GM23338 (cell line): ENCODE results near the gene HS6ST2. TPM values are rescaled to one million over a fixed set of nuclear protein-coding genes. Genes with fewer than 3 reads are reported as not detected.

ENCODE experiments used
- ATAC-seq: fragments of 200-7000 bp; cut with Tn5 transposase; 3 replicates; pipeline ENCODE4 v1.9.1; 2020
- DNase-seq: peaks from one replicate; pipeline ENCODE4 v3.0.0-alpha.2; 2015; ENCODE audit warnings: low spot score
- H2AFZ ChIP-seq: fragments of 200-600 bp; sonication (generic); 2 replicates; pipeline ENCODE4 v1.8.0; 2016; ENCODE audit warnings: antibody characterized with exemption, mild to moderate bottlenecking, moderate library complexity
- H3F3A ChIP-seq: fragments of 200-600 bp; sonication (generic); replicated peaks from 2 replicates; pipeline ENCODE4 v1.8.0; 2017; ENCODE audit warnings: antibody characterized with exemption, mixed run types, low read depth
- H3K27ac ChIP-seq: fragments of 200-600 bp; sonication (generic); 2 replicates; pipeline ENCODE4 v1.6.1; 2016; ENCODE audit warnings: low read depth
- H3K27me3 ChIP-seq: fragments of 200-600 bp; sonication (generic); 2 replicates; pipeline ENCODE4 v1.8.0; 2016; ENCODE audit warnings: mild to moderate bottlenecking, mixed run types, moderate library complexity; ENCODE audit not compliant: insufficient read depth
- H3K36me3 ChIP-seq: fragments of 200-600 bp; sonication (generic); 2 replicates; pipeline ENCODE4 v1.8.0; 2016; ENCODE audit warnings: mild to moderate bottlenecking; ENCODE audit not compliant: insufficient read depth
- H3K4me1 ChIP-seq: fragments of 200-600 bp; sonication (generic); 2 replicates; pipeline ENCODE4 v1.8.0; 2016; ENCODE audit warnings: mild to moderate bottlenecking, moderate library complexity; ENCODE audit not compliant: insufficient read depth
- H3K4me2 ChIP-seq: fragments of 200-600 bp; sonication (generic); 2 replicates; pipeline ENCODE4 v1.7.1; 2017; ENCODE audit warnings: mixed run types
- H3K4me3 ChIP-seq: fragments of 200-600 bp; sonication (generic); 2 replicates; pipeline ENCODE4 v1.6.1; 2016; ENCODE audit warnings: mixed run types
- H3K79me2 ChIP-seq: fragments of 200-600 bp; sonication (generic); replicated peaks from 2 replicates; pipeline ENCODE4 v1.8.0; 2017; ENCODE audit warnings: mild to moderate bottlenecking; ENCODE audit not compliant: insufficient read depth
- H3K9me2 ChIP-seq: fragments of 200-600 bp; sonication (generic); 2 replicates; pipeline ENCODE4 v1.8.0; 2017; ENCODE audit not compliant: insufficient read depth
- H4K20me1 ChIP-seq: fragments of 200-600 bp; sonication (generic); replicated peaks from 2 replicates; pipeline ENCODE4 v1.8.0; 2017; ENCODE audit warnings: mild to moderate bottlenecking; ENCODE audit not compliant: insufficient read depth
- H3K27ac Mint-ChIP-seq: 2 replicates; pipeline ENCODE4 v1.8.0; 2020; ENCODE audit warnings: inconsistent platforms, mild to moderate bottlenecking, moderate library complexity, mixed read lengths
- H3K27me3 Mint-ChIP-seq: 3 replicates; pipeline ENCODE4 v1.8.0; 2022; ENCODE audit warnings: low read depth, mild to moderate bottlenecking, moderate library complexity, mixed read lengths, inconsistent platforms; ENCODE audit not compliant: insufficient read depth, poor library complexity
- H3K36me3 Mint-ChIP-seq: 3 replicates; pipeline ENCODE4 v1.8.0; 2021; ENCODE audit warnings: low read depth, mild to moderate bottlenecking, inconsistent platforms, moderate library complexity, mixed read lengths
- H3K4me1 Mint-ChIP-seq: 3 replicates; pipeline ENCODE4 v1.8.0; 2020; ENCODE audit warnings: mild to moderate bottlenecking, inconsistent platforms, mixed read lengths
- H3K4me3 Mint-ChIP-seq: 3 replicates; pipeline ENCODE4 v1.8.0; 2021; ENCODE audit warnings: moderate library complexity, mild to moderate bottlenecking, inconsistent platforms, mixed read lengths
- H3K9me3 Mint-ChIP-seq: 3 replicates; pipeline ENCODE4 v1.8.0; 2020; ENCODE audit warnings: moderate library complexity, mild to moderate bottlenecking, inconsistent platforms, mixed read lengths
- CTCF ChIP-seq, 2 experiments: fragments of 200-600 bp in 1 of 2; sonication (generic) in 1 of 2; conservative IDR thresholded peaks; 2 replicates each; pipeline versions ENCODE4 v1.5.1 to v1.6.1; 2016 to 2017; ENCODE audit warnings: antibody characterized with exemption in 2 of 2, low read depth in 2 of 2, mild to moderate bottlenecking in 2 of 2, moderate library complexity in 1 of 2
- NANOG ChIP-seq: IDR thresholded peaks from 2 replicates; pipeline ENCODE4 v1.6.1; 2016; ENCODE audit warnings: antibody characterized with exemption, borderline replicate concordance
- ZNF462 ChIP-seq: fragments of 250-450 bp; sonication (Bioruptor Pico); IDR thresholded peaks from 2 replicates; pipeline ENCODE4 v1.5.0; 2020; ENCODE audit warnings: mild to moderate bottlenecking, moderate library complexity
- polyA plus RNA-seq: library from polyadenylated mRNA; unstranded; fragments of >200 nt; fragmentation: Nextera tagmentation; extraction: Ambion mirVana; gene quantifications from 2 replicates; pipeline ENCODE4 v1.2.1, GENCODE V29; 2016
- total RNA-seq: library from RNA; depleted of rRNA; stranded (reverse); fragments of >200 nt; shearing (Covaris generic); gene quantifications from 2 replicates; pipeline ENCODE4 v1.2.3, GENCODE V29; 2014

The HS6ST2 gene
- total and polyA plus RNA-seq, 2 experiments from 2014 or later: 0.82 to 4.8 TPM

GRCh38 chrX:132875650-132876522 is 82.5 kb downstream of the HS6ST2 start:
- H3K36me3 Mint-ChIP-seq: no peaks in the 10 kb centered on the region

More at GRCh38 chrX:132875650-132876522, 82.5 kb downstream of the HS6ST2 start:
- Histone ChIP-seq H3K36me3 (no peaks in the 10 kb centered on the region), H2AFZ (no peak overlapping the region), H3K27me3 (no peaks in the 10 kb centered on the region), H3K4me2 (peak overlapping the region; percentile 66), H3F3A (no peaks in the 10 kb centered on the region), H3K79me2 (no peaks in the 10 kb centered on the region), H3K4me3 (peak overlapping the region; percentile 34), H3K27ac (peak overlapping the region; percentile 83), H3K4me1 (peaks cover 34% of the 10 kb centered on the region), H3K9me2 (peaks cover 4% of the 10 kb centered on the region; the same call in 1 of the 2 replicates), H4K20me1 (no peaks in the 10 kb centered on the region)
- DNase-seq: peak; percentile 64
- peak overlapping the region; percentile 90 for H3K27ac Mint-ChIP-seq
- H3K9me3 Mint-ChIP-seq: no peaks in the 10 kb centered on the region
- ATAC-seq: peak; percentile 86
- TF ChIP-seq CTCF (conservative IDR thresholded peaks at IDR 0.05; ENCODE audit: low read depth in 2 of 2) (no peak), NANOG (peak; percentile 57; the same call in 1 of the 2 replicates), ZNF462 (peak; percentile 70; the same call in 1 of the 2 replicates)
- H3K4me1 Mint-ChIP-seq: peaks cover 44% of the 10 kb centered on the region
- H3K4me3 Mint-ChIP-seq: peak overlapping the region; percentile 65
- peaks cover 2% of the 10 kb centered on the region for H3K27me3 Mint-ChIP-seq
